HG03097 (cell line): ENCODE measurements around the gene MMP24.
"Not testable (repeated sequence)": the region's sequence is repeated elsewhere in the genome, so short reads cannot be mapped to it uniquely, and the experiment has no call there.

Experiments used
- ATAC-seq: cut with Tn5 transposase; IDR thresholded peaks from one replicate; pipeline ENCODE4 v1.9.1; 2021; ENCODE audit not compliant: unreplicated experiment, low FRiP score

Gene MMP24

GRCh38 chr20:35226126-35226883 lies at the start of gene MMP24:
Gene MMP24 (plus strand): TSS chr20:35226690. CDS start chr20:35226739, 49 bp downstream.
- ATAC-seq: no peak

- ATAC-seq: no peak
Measured at GRCh38 chr20:35179292-35180212, 46.9 kb upstream of the MMP24 start.

DNA sequence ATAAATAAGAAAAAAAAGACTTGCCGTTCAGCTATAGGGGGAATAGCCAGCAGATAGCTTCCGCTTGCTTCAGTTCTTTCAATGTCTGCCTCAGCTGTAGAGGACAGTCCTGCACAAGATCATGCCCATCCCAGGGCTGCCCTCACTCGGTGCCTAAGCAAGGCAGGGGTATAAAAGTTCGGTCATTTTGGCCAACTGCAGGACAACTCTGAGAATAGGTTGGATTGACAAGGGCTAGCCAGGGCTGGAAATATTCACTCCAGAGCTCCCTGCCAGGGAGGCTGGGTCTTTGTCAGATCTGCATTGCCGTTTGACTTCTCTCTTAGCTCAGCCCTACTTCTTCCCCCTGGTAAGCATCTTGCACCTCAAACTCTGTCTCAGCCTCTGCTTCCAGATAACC lies 46.2 kb upstream of the MMP24 start:
- no peak for ATAC-seq

DNA sequence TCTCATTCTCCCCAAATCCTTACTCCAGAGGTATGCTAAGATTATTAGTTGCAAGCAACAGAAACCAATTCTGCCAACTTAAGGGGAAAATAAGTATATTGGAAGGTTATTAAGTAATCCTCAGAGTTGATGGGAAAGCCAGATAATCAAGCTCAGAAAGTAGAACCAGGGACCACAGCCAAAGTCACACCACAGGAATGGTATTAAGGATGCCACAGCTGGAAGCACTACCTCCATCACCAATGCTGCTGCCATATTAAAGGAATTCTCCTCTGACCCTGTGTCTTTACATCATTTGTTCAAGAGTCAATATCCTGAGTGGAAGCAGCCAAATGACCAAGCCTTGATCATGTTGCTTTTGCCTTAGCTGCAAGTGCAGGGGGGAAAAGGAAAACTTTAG lies 44.8 kb upstream of the MMP24 start:
- ATAC-seq: no peak

DNA sequence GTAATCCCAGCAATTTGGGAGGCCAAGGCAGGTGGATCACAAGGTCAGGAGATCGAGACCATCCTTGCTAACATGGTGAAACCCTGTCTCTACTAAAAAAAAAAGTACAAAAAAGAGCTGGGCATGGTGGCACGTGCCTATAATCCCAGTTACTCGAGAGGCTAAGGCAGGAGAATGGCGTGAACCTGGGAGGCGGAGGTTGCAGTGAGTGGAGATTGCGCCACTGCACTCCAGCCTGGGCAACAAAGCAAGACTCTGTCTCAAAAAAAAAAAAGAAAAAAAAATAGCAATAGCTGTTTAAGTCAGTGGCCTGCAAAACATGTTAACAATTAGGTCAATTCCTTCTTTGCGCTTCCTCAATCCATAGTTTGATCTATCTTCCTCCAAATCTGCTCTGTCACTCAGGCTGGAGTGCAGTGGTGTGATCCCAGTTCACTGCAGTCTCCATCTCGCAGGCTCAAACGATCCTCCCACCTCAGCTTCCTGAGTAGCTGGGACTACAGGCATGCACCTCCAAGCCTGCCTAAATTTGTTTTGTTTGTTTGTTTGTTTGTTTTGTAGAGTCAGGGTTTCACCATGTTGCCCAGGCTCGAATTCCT lies 39.7 kb upstream of the MMP24 start:
- ATAC-seq: not testable (repeated sequence)

DNA sequence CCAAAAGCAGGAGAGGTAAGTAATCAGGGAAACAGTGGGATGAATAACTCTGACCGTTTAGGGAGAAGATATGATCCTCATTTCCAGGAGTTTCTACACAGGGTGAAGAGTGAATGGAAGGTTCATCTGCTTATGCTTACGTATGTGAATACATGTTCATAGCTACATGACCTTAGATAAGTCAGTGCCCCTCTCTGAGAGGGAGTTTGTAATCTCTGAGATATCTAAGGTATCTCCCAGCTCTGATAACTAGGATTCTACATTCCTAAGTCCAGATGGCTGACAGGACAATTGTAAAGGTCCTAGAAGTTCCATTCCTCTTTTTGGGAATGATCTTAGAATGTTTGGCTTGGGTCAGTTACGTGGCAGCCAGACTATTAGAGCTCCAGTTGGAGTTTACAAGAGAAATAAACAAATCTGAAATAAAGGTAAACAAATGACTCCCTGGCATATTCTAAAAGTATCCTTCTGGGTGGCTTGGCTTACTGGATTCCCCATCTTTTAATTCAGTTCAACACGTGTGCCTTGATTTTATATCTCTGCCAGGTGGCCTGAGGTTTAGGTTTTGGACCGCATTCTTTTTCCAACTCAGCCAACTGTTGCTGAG lies 38.8 kb upstream of the MMP24 start:
- ATAC-seq: no peak

GRCh38 chr20:35189223-35189622 lies 37.3 kb upstream of the MMP24 start:
- ATAC-seq: not testable (repeated sequence)

- ATAC-seq: no peak
Measured at GRCh38 chr20:35190556-35190955, 35.9 kb upstream of the MMP24 start.

DNA sequence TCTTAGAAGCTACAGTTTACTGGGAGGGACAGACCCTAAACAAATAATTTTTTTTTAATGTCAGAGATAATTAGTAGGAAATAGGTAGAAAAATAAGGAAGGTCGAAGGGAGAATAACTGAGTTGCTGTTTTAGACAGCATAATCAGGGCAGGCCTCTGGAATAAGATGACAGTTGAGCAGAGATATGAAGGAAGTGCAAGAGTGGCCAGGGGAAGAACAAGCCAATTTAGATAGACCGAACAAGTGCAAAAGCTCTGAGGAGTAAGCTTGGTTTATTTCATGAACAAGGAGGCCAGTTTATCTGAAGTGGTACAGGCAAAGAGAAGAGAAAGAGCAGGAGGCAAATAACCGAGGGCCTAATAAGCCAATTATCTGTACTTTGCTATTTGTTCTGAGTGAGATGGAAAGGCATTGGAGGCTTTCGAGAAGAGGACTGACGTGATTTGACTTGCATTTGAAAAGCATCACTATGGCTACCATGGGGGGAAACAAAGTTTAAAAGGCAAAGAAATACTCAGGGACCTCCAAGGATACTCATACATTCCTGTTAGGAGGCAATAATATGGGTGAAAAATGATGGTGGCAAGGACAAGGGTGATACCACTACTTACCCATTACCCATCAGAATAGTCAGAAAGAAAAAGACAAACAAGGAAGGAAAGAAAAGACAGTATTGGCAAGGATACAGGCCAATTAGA lies 34.9 kb upstream of the MMP24 start:
- no peak for ATAC-seq

GRCh38 chr20:35192118-35192872 lies 34.2 kb upstream of the MMP24 start:
- no peak for ATAC-seq

- not testable (repeated sequence) for ATAC-seq
Measured at GRCh38 chr20:35193031-35193791, 33.3 kb upstream of the MMP24 start.

DNA sequence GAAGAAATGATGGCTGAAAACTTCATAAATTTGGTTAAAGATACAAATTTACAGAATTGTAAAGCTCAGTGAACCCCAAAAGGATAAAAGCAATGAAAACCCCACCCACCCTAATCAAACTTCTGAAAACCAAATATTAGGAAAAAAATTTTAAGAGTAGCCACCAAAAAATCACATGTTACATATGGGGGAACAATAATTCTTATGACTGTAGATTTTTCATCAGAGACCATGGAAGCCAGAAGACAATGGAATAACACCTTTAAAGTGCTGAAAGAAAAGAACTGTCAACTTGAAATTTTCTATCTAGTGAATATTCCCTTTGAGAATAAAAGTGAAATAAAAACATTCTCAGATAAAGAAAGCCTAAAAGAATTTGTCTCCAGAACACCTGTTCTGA lies 30.2 kb upstream of the MMP24 start:
- ATAC-seq: no peak

- no peak for ATAC-seq
Measured at GRCh38 chr20:35199740-35200139, 26.8 kb upstream of the MMP24 start.

- no peak for ATAC-seq
Measured at GRCh38 chr20:35200267-35200666, 26.2 kb upstream of the MMP24 start.

DNA sequence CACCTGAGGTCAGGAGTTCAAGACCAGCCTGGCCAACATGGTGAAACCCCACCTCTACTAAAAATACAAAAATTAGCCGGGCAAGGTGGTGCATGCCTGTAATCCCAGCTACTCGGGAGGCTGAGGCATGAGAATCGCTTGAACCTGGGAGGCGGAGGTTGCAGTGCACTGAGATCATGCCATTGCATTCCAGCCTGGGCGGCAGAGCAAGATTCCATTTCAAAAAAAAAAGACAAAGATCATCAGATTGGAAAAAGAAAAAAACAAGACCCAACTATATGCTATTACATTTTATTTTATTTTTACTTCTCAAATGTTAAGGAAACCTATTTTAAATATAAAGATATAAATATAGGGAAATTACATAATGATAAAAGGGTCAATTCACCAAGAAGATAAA lies 25.0 kb upstream of the MMP24 start:
- ATAC-seq: not testable (repeated sequence)

DNA sequence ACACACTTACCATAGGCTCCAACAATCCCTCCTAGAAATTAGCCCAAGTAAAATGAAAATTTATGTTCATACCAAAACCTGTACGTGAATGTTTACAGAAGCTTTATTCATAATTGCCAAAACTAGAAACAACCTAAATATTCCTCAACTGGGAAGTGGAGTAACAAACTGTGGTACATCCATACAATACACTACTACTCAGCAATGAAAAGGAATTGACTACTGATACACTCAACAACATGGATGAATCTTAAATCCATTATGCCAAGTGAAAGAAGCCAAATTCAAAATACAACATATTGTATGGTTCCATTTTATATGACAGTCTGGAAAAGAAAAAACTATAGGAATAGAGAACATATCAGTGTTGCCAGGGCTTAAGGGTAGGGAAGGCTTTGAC lies 19.7 kb upstream of the MMP24 start:
- no peak for ATAC-seq

- ATAC-seq: no peak
Measured at GRCh38 chr20:35207950-35208611, 18.4 kb upstream of the MMP24 start.
